HG02981 (cell line): ENCODE data around the gene LMNTD2.

Experiments
- ATAC-seq: cut with Tn5 transposase; IDR thresholded peaks from one replicate; pipeline ENCODE4 v1.9.1; 2021; ENCODE audit warnings: mild to moderate bottlenecking, moderate library complexity; ENCODE audit not compliant: unreplicated experiment

The LMNTD2 gene

GRCh38 chr11:568306-569157 is 8.0 kb upstream of the LMNTD2 start:
- peak; percentile 83 for ATAC-seq

- ATAC-seq = peak; percentile 5
These were observed 7.2 kb upstream of the LMNTD2 start for GRCh38 chr11:567629-568292.

DNA sequence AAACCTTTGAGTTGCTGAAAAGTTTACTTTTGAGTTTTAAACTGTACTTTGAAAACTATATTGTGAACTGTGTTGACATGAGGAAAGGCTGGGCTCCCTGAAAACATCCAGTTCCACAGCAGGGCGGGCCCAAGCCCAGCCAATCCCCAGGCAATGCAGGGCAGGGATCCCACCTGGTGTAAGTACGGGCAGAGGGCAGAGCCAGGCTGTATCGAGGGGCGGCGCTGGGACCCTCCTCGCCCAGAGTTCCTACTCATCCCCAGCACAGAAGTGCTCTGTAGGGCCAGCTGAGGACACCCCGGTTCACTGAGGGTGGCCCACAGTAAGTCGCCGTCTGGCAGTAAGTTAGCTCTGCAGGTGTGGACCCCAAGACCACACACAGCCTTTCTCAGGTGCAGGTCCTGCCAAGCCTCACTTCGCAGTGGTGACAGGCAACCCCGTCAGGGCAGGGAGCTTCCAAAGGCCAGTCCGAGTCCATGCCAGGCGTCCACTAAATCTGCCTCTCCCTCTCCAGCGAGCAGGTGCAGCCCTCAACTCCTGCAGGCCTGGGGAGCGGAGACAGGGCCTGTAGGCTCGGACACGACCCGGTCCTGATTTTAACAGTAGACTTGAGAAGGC is 6.6 kb upstream of the LMNTD2 start:
- no peak for ATAC-seq

- no peak for ATAC-seq
These were observed 5.5 kb upstream of the LMNTD2 start for GRCh38 chr11:565921-566509.

DNA sequence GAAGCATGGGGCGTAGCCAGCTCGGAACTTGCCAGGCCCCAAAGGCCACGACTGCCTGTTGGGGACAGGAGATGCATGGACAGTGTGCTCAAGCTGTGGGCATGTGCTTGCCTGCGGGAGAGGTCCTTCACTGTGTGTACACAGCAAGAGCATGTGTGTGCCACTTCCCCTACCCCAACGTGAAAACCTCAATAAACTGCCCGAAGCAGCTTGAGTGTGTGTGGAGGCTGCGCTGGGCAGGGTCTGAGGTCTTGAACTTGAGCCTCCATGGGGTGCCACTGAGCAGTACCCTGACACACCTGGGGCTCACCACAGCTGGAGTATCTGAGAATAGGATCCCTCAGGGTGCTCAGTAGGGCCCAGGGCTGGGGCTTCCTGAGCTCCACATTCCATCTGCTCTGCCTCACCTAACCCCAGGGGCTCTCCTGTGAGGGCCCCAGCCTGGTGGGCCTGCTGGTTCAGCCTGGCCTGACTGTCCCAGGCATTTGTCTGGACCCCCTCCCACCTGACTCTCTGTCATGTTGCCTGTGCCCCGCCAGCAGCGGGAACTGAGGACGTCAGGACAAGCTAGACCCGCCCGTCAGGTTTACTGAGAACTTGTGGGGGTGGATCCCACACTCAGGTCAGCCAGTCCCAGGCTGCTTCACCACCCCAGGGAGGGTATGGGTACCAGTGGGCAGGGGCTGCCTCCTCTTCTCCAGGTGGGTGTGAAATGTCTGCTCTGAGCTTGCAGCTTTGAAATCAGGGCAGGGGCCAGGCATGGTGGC is 3.5 kb upstream of the LMNTD2 start:
- ATAC-seq = no peak

- no peak for ATAC-seq
These were observed 2.7 kb upstream of the LMNTD2 start for GRCh38 chr11:563066-563811.

DNA sequence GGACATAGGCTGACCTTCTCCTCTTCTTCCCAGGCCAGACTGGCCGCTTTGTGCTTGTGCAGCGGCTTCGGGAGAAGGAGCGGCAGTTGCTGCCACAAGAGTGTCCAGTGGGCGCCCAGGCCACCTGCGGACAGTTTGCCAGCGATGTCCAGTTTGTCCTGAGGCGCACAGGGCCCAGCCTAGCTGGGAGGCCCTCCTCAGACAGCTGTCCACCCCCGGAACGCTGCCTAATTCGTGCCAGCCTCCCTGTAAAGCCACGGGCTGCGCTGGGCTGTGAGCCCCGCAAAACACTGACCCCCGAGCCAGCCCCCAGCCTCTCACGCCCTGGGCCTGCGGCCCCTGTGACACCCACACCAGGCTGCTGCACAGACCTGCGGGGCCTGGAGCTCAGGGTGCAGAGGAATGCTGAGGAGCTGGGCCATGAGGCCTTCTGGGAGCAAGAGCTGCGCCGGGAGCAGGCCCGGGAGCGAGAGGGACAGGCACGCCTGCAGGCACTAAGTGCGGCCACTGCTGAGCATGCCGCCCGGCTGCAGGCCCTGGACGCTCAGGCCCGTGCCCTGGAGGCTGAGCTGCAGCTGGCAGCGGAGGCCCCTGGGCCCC is 1.6 kb upstream of the LMNTD2 start:
- no peak for ATAC-seq

DNA sequence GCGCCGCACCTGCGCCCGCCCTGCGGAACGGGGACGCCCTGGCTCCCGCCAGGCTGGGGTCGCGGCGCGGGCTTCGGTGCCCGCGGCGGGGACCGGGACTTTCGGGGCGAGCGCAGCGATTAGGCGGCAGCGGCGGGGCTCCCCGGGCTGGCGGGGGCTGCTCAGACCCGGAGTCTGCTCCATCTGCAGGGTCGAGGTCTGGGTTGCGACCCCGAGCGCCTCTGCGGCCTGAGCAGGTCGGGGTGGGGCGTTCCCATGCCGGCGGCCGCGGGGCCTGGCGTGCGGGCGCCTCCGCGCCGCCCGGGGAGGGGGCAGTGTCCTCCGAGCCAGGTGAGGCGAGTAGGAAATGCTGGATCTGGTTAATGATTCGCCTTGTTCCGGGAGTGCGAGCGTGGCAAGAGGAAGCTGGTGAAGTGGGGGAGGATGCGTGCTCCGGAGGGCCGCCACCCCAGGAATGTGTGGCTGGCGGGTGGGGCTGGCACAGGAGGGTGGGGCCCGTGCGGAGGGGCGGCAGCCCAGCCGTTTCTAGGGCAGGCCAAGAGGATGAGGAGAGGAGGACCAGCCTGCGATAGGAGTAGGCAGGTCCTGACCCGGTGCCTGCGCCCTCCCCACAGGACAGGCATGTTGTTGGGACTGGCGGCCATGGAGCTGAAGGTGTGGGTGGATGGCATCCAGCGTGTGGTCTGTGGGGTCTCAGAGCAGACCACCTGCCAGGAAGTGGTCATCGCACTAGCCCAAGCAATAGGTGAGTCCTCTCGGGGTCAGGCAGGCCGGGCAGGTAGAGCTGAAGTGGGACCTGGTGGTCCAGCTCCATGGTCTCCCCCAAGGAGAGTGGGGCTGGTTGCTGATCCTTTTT is 838 bp upstream of the LMNTD2 start:
- ATAC-seq = peak; percentile 22

DNA sequence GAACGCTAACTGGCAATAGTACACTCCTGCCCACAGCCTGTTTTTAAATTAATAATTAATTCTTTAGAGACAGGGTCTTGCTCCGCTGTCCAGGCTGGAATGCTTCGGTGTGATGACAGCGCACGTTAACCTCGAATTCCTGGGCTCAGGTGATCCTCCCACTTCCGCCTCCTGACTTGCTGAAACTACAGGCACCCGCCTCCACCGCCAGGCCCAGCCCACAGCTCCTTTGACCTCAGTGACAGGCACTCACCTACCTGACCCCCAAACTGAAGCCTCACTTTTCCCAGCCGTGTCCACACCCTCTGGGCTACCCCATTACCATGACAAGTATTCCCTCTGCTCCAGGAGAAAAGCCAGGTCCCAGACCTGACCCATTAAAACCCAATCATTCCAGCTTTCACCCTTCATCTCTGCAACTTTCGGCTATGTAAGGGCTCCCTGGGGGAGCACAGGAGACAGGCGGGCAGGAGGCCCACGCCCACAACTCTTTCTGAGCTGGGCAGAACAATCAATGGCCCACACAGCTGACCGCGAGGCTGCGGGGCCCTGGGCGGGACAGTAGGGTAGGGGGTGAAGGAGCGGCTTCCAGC is 730 bp downstream of the LMNTD2 start:
- ATAC-seq = no peak

GRCh38 chr11:559020-559620 is 1.4 kb downstream of the LMNTD2 start:
- ATAC-seq = no peak

DNA sequence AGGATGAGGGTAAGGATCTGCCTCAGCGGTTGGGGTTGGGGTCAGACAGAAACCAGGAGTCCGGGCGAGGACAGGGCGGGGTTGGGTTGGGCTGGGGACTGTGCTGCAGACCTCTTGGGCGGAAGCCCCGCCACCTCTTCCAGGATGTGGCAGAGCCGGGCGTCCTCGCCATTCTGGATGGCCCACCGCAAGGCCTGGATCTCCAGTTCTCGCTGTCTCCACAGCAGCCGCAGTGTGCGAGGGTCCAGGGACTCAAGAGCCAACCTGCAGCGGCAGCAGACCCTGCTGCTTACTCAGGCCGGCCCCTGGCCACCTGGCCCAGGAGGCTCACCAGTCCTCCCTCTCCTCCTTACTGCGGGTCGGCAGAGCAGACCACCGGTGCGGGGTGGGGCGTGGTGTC is 2.0 kb downstream of the LMNTD2 start:
- ATAC-seq = no peak

DNA sequence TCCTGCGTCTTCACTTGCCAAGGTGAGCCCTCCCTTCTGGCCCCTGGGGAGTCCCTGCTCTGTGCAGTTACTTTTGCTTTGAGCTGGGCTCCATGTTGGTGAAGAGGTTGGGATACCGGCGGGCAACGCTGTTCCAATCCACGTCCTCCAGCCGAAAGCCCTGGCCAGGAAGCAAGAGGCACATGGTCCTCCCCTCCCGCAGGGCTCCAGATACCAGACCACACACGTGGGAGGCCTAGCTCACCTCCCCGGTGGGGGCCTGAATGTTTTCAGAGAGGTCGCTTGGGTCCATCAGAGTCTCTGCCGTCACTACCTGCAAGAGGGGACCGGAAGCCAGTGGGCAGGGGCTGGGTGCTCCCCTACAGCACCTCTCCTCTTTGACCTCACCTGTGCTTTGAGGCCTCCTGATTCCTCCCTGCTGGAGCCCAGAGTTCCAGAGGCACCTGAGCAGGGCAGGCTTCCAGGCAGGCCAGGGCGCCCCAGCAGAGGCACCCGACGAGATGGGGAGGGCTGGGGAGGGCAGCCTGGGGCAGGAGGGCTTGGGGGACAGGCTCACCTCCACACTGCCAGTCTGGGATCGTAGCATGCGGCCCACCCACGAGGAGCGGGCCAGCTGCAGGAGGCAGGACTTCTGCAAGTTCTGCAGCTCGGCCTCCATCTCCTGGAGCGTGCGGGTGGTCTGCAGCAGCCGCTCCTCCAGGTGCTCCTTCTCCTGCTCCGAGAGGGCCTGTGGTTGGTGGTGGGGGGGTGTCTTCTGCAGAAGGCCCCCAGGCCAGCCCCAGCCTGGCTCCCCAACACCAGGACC is 3.0 kb downstream of the LMNTD2 start:
- no peak for ATAC-seq

- no peak for ATAC-seq
These were observed 3.8 kb downstream of the LMNTD2 start for GRCh38 chr11:556662-557256.

- no peak for ATAC-seq
These were observed 4.5 kb downstream of the LMNTD2 start for GRCh38 chr11:555780-556661.

DNA sequence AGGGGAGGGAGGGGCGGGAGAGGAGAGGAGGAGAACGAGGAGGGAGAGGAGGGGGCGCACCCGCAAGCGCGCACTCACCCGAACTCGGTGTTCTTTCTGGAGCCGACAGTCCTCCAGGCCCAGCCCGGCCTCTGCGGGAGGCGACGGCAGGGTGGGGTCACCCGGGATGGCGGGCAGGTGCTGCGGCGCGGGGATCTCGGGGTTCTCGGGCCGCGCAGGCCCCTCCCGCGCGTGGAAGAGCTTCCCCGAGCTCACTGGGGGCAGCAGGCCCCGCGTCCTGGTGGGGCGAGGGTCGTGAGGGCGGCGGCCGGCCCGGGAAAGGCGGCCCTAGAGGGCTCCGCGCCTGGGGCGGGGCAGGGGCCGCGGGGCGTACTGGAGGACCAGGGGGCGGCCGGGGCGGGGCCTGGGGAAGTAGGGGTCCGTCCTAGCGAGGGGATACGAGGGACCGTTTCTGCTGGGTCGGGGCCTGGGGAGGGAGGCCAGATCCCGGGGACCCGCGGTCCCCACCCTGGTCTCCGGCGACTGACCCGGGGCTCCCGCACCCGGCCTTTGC is 5.2 kb downstream of the LMNTD2 start:
- no peak for ATAC-seq
